Stimulated activated CD8-positive, alpha-beta memory T cell treated with anti-CD3 and anti-CD28 coated beads, Interleukin-15, amount 100 ng/mL, for 48 hours (primary cell): ENCODE results near the gene DISP3.

Experiments used
- DNase-seq, 2 donors: peaks; one replicate each; pipeline ENCODE4 v3.0.0-alpha.2; 2020; ENCODE audit warnings: low read depth in 2 of 2

Gene DISP3

GRCh38 chr1:11543392-11543791, 64.4 kb downstream of the DISP3 start:
- DNase-seq, result no peak

GRCh38 chr1:11543796-11544195, 64.8 kb downstream of the DISP3 start:
- no peak for DNase-seq

DNA sequence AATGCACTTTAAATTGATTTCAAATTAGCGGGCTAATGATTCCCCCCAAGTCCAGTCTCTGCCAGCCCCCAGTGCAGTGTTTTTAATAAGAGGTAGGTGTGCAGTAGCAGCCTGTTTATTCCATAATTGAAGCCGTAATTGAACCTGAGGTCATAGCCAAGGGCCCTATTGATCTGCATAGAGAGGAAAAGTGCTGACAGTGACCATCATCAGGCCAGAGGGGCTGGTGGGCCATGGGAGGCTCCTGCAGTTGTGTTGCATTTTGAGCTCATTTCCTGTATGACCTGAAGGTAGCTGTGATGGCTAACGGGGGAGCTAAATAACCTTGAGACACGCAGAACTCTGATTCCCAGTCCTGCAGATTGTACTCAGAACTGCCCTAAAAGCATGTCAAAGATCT, 67.5 kb downstream of the DISP3 start:
- no peak for DNase-seq

GRCh38 chr1:11550664-11551283, 71.8 kb downstream of the DISP3 start:
- no peak for DNase-seq

- no peak for DNase-seq
These were observed 79.3 kb downstream of the DISP3 start for GRCh38 chr1:11558276-11558675.

- DNase-seq, result no peak
These were observed 80.1 kb downstream of the DISP3 start for GRCh38 chr1:11558871-11559590.

- DNase-seq, result no peak
These were observed 80.6 kb downstream of the DISP3 start for GRCh38 chr1:11559591-11559970.

- no peak for DNase-seq
These were observed 81.1 kb downstream of the DISP3 start for GRCh38 chr1:11560061-11560460.

DNA sequence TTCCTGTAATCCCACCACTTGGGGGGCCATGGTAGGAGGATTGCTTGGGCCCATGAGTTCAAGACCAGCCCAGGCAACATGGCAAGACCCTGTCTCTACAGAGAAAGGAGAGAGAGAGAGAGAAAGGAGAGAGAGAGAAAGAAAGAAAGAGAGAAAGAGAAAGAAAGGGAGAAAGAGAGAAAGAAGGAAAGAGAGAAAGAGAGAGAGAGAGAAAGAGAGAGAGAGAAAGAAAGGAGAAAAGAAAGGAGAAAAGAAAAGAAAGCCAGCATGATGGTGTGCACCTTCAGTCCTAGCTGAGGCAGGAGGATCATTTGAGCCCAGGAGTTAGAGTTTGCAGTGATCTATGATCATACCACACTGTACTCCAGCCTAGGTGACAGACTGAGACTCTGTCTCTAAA, 82.8 kb downstream of the DISP3 start:
- no peak for DNase-seq

- no peak for DNase-seq
These were observed 83.7 kb downstream of the DISP3 start for GRCh38 chr1:11562664-11563063.

DNA sequence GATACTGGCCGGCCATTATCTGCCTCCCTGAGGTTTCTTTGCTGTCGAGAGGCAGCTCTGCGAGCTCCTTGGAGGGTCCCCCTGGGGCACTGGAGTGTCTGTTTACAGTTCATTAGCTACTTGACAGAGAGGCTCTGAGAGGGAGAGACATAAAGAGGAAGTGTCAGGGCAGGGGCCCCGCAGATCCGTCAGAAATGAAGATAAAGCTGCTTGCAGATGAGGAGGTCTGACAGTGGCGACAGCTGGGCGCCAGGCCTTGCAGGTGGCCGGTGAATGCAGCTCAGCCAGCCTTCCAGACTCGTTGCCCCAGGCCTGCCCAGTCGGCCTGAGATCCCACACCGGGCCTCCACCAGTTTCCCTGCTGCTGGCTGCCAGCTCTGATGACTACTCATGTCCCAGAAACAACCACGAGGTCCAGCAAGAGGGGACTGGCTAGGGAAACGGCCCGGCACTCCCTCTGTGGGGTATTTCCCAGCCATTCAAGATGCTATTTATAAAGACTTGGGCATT, 84.7 kb downstream of the DISP3 start:
- DNase-seq, result no peak

- no peak for DNase-seq
These were observed 85.3 kb downstream of the DISP3 start for GRCh38 chr1:11564237-11564636.

DNA sequence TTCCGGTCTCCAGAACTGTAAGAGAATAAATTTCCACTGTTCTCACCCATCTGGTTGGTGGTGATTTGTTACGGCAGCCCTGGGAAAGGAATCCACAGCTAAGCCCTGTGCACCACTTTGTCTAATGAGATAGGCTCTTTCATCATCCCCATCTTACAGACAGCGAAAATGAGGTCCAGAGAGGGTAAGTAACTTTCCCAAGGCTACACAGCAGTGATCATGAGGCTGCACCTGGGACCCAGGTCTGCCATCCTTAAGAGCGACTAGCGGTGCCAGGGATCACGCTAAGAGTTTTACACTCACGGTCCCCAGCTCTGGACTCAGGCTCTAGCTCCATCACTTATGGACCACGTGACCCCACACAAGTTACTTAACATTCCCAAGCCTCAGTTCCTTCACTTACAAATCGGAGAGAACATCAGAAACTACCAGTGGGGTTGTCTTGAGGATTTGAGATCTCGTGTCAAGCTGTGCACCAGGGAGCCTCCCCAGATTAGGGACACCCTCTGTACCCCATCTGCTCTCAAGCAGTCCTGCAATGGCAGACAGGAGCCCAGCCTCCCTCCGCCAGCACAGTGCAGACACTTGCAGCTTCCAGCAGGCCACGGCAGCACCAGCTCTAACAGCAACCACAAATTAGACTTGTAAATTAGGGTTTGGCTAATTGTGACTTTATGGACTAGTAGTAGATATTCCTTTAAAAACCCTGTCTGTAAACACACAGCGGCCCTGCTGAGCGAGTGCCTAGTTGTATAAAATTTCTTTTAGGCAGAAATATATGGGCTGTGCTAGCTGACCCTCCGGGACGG, 87.3 kb downstream of the DISP3 start:
- DNase-seq, result no peak

GRCh38 chr1:11567244-11568065, 88.5 kb downstream of the DISP3 start:
- DNase-seq, result no peak

DNA sequence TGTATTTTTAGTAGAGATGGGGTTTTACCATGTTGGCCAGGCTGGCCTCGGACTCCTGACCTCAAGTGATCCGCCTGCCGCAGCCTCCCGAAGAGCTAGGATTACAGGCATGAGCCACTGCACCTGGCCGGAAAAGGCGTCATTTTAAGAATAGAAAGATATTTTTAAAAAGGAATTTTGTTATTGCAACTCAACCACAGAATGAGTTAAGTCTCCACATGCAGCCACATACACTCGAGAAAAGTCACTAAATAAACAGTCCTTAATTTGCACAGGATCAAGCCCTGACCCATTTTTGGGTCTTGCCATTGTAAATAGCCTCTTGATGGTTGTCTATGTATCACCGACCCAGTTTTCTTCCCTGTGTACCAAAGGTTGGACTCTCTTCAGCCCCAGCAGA, 89.7 kb downstream of the DISP3 start:
- DNase-seq, result no peak

DNA sequence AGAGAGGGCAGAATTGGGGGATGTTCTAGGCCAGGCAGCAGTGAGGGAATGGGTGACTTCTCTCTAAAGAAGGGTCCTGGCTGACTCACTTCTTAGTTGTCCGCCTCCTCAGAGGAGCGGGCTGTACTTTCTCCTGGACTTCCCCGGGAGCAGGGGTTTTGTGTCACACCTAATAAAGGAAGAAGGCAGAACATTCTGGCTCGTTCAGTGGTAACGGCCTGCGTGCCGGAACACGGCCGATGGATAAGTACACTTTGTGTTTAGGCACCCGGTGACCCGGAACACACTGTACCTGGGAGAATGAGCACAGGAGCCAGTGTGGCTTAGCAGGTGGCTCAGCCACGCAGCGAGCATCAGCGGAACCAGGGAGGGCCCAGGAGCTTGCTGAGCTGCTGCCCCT, 90.6 kb downstream of the DISP3 start:
- no peak for DNase-seq

DNA sequence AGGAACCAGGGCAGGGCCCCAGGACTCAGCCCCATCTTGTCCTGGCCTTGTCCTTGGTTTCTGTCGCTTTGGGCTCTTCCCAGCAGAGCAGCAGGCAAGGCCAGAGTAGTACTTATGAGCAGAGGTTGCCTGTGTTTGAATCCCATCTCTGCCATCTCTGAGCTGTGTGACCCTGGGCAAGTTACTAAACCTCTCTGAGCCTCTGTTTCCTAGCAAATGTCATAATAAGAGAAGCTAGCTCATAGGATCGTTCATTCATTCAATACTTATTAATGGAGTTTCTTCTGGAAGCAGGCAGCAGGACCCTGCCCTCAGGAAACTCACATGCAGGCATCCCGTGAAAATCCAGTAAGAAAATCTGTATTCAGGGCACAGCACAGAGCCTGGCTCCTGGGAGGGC, 91.0 kb downstream of the DISP3 start:
- DNase-seq, result no peak

- no peak for DNase-seq
These were observed 91.9 kb downstream of the DISP3 start for GRCh38 chr1:11570821-11571380.

GRCh38 chr1:11571906-11572616, 93.1 kb downstream of the DISP3 start:
- no peak for DNase-seq

DNA sequence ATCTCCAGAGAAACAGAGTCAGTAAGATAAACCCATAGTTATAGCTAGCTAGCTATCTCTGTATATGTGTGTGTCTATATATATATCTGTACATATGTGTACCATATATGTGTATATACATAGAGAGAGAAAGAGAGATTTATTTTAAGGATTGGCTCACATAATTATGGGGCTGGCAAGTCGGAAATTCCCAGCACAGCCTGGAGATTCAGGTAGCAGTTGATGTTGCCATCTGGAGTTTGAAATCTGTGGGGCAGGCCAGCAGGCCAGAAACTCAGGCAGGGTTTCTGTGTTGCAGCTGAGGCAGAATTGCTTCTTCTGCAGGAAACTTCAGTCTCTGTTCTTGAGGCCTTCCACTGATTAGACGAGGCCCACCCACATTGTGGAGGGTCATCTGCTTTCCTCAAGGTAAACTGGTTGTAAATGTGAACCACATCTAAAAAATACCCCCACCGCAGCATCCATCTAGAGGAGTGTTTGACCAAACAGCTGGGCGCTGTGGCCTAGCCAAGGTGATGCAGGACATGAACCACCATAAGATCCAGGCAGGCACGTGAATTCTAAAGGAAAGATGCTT, 94.2 kb downstream of the DISP3 start:
- no peak for DNase-seq

GRCh38 chr1:11575553-11575952, 96.6 kb downstream of the DISP3 start:
- no peak for DNase-seq
